AG09309 (cell line): Measurements from ENCODE around the gene PSMC3IP.

Source experiments
- DNase-seq: peaks from one replicate; pipeline ENCODE4 v3.0.0-alpha.2; 2010; ENCODE audit warnings: low read depth
- H3K4me3 ChIP-seq: 2 replicates; pipeline ENCODE4 v1.5.1; 2011; ENCODE audit warnings: mild to moderate bottlenecking, low read depth, low read length, moderate library complexity; ENCODE audit not compliant: control insufficient read depth
- TF ChIP-seq, protein P1 (sequence below): IDR thresholded peaks from 2 replicates; pipeline ENCODE4 v1.5.1; 2011; ENCODE audit warnings: mild to moderate bottlenecking, low read depth, low read length, inconsistent platforms; ENCODE audit not compliant: insufficient read depth, control insufficient read depth; ENCODE audit errors: missing control alignments

The PSMC3IP gene

DNA sequence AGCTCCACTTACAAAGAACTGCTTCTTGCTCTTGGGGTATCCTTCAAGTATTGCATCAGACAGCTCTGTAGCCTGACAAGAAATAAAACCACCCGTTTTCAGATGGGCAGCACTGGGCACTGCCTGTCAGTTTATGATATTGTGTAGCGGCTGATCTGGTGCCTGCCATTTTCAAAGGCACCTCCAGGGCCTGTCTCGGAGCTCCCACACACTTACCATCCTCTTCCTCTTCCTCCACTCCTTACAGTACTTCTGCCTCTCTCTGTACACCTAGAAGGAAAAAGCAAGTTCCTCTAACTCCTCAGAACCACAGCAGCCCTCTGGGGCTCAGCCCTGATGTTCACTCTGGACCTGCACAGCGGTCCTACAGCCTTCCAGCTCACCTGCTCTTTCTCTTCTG is 4.4 kb downstream of the PSMC3IP start:
- TF ChIP-seq, protein P1, sequence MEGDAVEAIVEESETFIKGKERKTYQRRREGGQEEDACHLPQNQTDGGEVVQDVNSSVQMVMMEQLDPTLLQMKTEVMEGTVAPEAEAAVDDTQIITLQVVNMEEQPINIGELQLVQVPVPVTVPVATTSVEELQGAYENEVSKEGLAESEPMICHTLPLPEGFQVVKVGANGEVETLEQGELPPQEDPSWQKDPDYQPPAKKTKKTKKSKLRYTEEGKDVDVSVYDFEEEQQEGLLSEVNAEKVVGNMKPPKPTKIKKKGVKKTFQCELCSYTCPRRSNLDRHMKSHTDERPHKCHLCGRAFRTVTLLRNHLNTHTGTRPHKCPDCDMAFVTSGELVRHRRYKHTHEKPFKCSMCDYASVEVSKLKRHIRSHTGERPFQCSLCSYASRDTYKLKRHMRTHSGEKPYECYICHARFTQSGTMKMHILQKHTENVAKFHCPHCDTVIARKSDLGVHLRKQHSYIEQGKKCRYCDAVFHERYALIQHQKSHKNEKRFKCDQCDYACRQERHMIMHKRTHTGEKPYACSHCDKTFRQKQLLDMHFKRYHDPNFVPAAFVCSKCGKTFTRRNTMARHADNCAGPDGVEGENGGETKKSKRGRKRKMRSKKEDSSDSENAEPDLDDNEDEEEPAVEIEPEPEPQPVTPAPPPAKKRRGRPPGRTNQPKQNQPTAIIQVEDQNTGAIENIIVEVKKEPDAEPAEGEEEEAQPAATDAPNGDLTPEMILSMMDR, result no peak
- H3K4me3 ChIP-seq, result no peak overlapping the region
- no peak for DNase-seq

DNA sequence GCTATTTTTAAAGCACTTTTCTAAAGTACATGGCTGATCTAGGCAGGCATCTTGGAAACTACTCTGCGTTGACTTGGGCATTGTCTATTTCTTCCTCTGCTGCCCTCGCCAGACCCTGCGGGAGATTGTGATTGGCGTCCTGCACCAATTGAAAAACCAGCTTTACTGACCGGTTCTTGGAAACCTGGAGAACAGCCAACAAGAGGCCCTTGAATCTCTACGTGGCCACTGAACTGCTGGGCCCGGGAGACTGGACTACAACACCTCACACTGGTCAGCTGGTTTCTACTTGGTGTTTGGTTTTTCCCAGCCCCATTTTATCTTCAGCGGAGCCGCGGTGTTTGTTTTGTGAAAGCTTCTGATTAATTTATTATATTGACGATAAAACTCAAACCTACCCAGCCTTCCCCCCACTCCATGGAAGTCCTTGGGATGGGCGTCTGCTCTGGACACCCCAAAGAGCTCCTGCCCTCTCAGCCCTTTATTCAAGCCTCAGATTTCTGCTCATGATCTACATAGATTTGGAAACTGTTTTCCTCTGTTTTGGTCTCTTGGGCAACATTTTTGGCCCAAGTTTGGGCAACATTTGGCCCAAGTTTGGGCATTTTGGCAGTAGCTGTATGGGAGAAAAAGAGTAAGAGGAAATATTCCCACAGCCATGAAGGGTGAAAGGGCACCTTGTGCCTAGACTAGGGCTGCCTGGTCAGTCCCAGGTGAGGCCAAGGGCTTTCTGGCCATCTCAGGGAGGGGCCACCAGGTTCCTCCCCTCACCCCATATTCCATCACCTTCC is 5.9 kb downstream of the PSMC3IP start:
- no peak overlapping the region for H3K4me3 ChIP-seq
- DNase-seq, result no peak
- TF ChIP-seq, protein P1, result no peak

DNA sequence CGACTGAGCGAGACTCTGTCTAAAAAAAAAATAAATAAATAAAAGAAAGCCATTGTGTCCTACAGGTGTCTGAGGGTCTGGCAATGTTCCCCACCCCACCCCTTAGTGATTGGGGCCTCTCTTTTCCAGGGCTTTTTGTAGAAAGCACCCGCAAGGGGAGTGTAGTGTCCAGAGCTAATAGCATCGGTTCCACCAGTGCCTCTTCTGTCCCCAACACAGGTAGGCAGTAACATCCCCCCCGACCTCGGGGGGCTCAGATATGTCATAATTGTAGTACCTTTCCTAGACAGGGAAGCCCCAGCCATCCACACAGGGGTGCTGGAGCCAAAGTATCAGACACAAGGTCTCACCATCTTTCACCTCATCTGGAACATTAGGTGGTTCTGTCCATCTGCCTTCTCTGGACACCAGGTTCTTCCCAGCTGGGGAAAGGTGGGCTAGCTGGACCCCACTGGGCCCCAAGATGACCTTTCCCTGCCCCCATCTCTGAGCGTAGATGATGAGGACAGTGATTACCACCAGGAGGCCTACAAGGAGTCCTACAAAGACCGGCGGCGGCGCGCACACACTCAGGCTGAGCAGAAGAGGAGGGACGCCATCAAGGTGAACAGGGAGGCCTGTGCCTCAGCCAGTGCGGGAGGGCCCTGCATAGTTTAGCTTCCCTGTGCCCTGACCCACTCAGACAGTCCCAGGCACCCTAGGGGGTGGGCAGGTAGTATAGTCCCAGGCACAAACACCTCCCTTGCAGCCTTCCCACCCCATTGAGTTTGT is 9.0 kb downstream of the PSMC3IP start:
- H3K4me3 ChIP-seq, result no peak overlapping the region
- TF ChIP-seq, protein P1, result no peak
- DNase-seq, result no peak

DNA sequence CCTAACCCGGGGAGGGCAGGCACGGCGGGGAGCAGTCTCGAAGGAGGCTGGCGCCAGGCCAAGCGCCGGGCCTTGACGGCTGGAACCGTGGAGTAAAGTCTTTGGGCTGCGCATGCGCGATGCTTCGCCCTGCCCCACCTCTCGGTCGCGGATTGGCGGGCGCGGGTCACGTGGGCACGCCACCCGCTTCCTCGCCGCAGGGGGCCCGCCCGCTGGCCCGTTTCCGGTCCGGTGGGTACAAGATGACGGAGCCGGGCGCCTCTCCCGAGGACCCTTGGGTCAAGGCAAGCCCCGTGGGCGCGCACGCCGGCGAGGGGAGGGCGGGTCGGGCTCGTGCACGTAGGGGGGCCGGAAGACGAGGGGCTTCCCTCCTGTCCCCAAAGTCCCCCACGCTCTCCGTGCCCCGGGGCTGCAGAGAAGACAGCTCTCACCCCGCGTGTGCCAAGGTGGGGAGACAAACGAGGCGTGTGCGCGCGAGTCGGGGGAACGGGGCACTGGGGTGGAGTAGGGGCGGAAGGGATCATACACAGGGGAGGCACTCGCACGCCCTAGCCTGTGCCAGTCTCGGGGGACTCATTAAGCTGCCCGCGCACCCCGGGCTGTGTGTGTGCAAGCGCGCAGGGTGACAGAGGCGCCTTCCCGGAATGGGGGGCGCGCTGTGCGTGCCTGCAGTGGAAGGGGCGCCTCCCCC is 10.5 kb downstream of the PSMC3IP start, which contains the start of gene MLX:
Gene MLX, plus strand, starts transcription at position 218 of the 691 bp plus-strand sequence. Its CDS starts 25 bp downstream, at position 243.
- TF ChIP-seq, protein P1, result no peak
- peak within 1 kb of the TSS; percentile 96 for H3K4me3 ChIP-seq
- DNase-seq, result peak; percentile 39

DNA sequence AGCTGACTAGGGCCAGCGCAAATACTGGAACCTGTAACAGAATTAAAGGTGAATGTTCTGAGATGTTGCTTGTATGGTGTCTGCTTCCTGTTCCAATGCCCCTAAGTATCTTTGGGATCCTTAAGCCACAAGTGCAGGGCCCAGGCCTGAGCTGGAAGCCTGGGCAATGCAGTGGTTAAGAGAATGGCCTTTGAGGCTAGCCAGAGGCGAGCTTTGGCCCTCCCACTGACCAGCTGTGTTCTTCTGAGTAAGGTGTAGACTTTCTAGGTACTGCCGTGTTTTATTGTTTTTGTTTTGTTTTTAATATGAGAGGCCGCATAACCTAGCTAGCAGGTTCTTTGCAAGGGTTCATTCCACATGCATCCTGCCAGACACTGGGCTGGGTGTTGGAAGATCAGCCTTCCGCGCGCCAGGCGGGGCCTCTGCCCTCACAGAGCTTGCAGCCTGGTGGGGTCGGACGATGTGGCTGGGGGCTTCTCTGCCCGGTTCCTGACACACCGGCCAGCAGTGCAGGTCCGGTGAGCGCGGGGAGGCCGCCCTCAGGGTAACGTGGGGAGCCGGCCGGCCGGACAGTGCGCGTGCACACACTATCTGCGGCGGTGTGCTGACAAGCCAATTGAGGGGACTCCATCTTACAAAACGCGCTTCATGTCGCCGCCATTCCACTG is 11.2 kb downstream of the PSMC3IP start:
- peak overlapping the region; percentile 96 for H3K4me3 ChIP-seq
- TF ChIP-seq, protein P1, result no peak
- DNase-seq, result no peak
